Dermis microvascular lymphatic vessel endothelial cell (primary cell): Measurements from ENCODE around the gene FGFRL1. TPM values are rescaled to one million over a fixed set of nuclear protein-coding genes. Genes with fewer than 3 reads are reported as not detected.
"Not testable (repeated sequence)": the region's sequence is repeated elsewhere in the genome, so short reads cannot be mapped to it uniquely, and the experiment has no call there.

Experiments used
- DNase-seq, 2 donors: peaks; one replicate each; pipeline versions ENCODE4 v3.0.0 to v3.0.0-alpha.2; 2010; ENCODE audit warnings: low read depth in 2 of 2
- total RNA-seq: library from RNA; depleted of rRNA; stranded (reverse); fragments of >200 nt; gene quantifications from 2 replicates; pipeline ENCODE4 v1.2.1, GENCODE V29; 2014

Gene FGFRL1
- total RNA-seq, 1 donor from 2014 or later: 6.2 TPM

GRCh38 chr4:973431-974397, 37.7 kb upstream of the FGFRL1 start, which contains the start of gene DGKQ:
Gene DGKQ, minus strand, starts transcription at chr4:973569. Its CDS starts 87 bp downstream, at chr4:973482.
- peak; percentile 40 to 89 for DNase-seq

GRCh38 chr4:974668-975067, 36.8 kb upstream of the FGFRL1 start:
- DNase-seq: no peak

DNA sequence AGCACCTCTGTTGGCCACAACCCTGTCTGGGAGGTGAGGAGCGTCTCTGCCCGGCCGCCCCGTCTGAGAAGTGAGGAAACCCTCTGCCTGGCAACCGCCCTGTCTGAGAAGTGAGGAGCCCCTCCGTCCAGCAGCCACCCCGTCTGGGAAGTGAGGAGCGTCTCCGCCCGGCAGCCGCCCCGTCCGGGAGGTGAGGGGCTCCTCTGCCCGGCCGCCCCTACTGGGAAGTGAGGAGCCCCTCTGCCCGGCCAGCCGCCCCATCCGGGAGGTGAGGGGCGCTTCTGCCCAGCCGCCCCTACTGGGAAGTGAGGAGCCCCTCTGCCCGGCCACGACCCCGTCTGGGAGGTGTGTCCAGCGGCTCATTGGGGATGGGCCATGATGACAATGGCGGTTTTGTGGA, 35.4 kb upstream of the FGFRL1 start:
- not testable (repeated sequence) for DNase-seq

- peak in 1 of 2 donors; percentile 23 for DNase-seq
Observed at GRCh38 chr4:978957-979701, 32.3 kb upstream of the FGFRL1 start.

GRCh38 chr4:982291-982690, 29.1 kb upstream of the FGFRL1 start:
- no peak for DNase-seq

DNA sequence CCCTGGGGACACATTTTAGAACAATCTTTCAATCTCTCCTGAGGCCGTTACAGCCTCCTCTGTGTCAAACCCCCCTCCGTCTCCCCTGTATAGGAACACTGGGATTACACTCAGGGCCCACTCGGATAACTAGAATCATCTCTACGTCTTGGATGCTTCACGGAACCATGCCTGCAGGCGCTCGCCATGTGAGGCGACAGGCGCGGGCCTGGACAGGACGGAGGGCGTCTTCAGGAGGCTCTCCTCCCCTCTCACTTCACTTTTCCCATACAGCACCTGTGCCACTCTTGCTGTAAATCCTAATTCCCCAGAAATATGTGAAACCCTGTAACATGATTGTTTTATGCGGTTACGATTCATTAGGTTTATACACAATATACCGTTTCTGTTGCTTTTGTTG, 28.6 kb upstream of the FGFRL1 start:
- no peak for DNase-seq

DNA sequence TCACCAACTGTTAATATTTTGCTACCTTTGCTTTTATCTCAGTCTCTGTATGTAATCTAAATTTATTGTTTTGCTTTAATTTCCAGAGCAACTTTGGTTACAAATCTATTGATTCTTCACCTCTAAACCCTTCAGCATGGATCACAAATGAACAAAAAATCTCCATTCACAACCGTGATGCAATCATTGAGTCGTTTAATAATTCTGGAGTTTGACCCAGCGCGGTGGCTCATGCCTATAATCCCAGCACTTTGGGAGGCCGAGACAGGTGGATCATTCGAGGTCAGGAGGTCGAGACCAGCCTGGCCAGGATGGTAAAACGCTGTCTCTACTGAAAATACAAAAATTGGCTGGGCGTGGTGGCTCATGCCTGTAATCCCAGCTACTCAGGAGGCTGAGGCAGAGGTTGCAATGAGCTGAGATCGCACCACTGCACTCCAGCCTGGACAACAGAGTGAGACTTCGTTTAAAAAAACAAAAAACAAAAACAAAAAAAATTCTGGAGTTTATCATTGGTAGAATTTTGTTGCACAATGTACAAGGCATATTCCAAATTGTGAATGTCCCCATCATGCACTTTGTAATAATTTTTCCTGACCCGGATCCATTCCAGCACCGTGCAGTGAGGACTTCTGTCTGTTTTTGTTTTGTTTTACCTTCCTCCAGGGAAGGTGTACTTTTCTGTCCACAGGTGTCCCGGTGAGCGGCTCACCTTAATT, 26.9 kb upstream of the FGFRL1 start:
- no peak for DNase-seq

DNA sequence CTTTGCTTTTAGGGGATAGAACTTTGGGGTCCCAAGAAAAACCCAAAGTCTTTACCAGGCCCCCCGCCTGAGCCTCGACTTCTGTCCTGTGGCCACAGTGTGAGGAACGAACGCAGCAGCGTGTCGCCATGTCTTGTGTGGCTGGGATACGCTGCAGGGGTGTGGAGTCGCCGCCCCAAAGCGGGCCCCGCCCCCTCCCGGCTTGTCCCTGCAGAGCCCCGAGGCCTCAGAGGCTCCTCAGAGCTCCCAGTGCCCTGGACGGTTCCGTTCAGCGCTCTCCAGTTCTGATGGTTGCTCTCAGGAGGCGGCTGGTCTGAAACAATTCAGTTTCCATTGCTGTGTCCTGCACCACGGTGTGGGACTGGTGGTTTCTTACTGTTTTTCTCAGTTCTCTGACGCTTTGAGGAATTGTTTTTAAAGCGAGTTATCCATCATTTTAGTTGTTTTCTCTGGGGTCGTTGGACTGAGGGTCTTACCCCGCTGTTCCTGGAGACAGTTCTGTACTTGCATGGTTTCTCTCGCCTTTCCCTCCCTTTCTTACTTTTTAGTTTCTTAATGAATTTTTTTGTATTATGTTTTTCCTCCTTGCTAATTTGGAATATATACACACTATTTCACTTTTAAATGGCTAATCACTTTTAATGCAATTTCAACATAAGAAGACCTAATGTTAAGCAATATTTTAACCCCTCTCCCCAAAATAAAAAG, 26.1 kb upstream of the FGFRL1 start:
- no peak for DNase-seq

DNA sequence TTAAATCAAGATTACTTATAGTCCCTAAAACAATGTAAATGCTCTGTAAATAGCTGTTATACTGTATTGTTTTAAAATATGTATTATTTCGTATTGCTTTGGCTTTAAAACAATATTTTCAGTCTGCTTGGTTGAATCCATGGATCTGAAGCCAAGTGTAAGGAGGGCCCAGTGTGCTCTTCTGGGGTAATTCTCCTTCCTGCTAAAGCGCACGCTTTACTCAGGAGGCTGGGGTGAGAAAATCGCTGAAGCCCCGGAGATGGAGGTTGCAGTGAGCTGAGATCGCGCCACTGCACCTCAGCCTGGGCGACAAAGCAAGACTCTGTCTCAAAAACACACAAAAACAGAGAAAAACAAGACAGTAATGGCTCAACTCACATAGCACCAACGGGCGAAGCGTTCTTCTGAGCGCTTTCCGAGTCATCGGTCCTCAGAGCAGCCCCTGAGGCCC, 25.0 kb upstream of the FGFRL1 start:
- no peak for DNase-seq

- DNase-seq: peak in 1 of 2 donors; percentile 85
Observed at GRCh38 chr4:986879-987623, 24.4 kb upstream of the FGFRL1 start, which contains the start of gene IDUA. Gene IDUA, plus strand, starts transcription at chr4:987044. Its CDS starts 41 bp downstream, at chr4:987085.

- DNase-seq: no peak
Observed at GRCh38 chr4:987624-988513, 23.6 kb upstream of the FGFRL1 start.

DNA sequence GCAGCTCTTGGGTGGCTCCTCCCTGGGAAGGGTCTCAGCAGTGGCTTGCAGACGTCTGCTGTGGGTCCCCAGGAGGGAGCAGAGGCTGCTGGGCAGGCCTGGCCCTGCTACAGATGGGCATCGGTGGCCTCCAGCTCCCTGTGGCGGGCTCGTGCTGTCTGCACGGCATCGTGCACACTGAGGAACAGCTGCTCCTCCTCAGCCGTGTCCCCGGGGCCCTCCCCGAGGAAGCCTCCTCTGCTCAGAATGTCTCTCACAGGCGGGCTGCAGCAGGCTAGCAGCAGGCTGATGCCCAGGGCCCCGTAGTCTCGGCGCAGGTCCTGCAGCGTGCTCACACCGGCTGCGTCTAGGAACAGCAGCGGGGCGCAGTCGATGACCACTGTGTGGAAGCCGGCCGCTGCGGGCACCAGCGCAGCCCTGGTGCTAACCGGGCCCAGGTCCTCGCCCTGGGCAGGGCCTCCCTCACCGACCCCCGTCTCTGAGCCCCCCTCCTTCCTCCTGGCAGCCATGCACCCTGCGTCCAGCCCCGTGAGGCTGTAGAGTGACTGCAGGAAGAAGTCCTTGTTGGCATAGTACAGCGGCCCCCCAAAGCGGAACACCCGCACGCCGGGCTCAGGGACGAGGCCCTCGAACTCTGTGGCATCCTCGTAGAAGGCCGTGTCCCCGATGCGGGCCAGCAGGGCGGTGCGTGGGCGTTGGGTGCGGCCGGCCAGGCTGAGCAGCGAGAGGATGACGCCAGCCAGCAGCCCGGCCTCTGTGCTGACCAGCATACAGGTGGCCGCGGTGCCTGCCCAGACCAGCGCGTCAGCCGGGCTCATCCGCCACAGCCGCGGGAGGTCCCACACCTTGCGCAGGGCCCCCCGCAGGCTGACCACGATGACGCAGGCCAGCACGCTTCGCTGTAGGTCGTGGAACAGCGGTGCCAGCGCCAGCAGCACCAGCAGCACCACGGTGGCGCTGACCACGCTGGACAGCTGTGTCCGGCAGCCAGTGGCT, 22.4 kb upstream of the FGFRL1 start:
- DNase-seq: no peak

GRCh38 chr4:989722-990471, 21.5 kb upstream of the FGFRL1 start:
- DNase-seq: no peak

GRCh38 chr4:990746-991367, 20.6 kb upstream of the FGFRL1 start:
- no peak for DNase-seq

- DNase-seq: no peak
Observed at GRCh38 chr4:991451-992296, 19.8 kb upstream of the FGFRL1 start.
